Peyer's patch (tissue), 4 donors: ENCODE measurements around the gene SGPP1. TPM values are rescaled to one million over a fixed set of nuclear protein-coding genes. Genes with fewer than 3 reads are reported as not detected.
A peak's percentile ranks its signal among the peaks of the same experiment; 100 is the strongest.
"Not testable (repeated sequence)": the region's sequence is repeated elsewhere in the genome, so short reads cannot be mapped to it uniquely, and the experiment has no call there.

ENCODE experiments used
- DNase-seq, 3 donors: peaks; one replicate each; pipeline ENCODE4 v3.0.0-alpha.2; 2017 to 2019
- H3K27ac ChIP-seq, 4 donors: fragments of 200-600 bp; sonication (generic); one replicate each; pipeline ENCODE4 v1.5.1; 2016 to 2019
- H3K27me3 ChIP-seq, 2 donors: fragments of 200-600 bp; sonication (generic); one replicate each; pipeline ENCODE4 v1.5.1; 2019
- H3K36me3 ChIP-seq, 3 donors: fragments of 200-600 bp; sonication (generic); one replicate each; pipeline ENCODE4 v1.5.1; 2016 to 2019
- H3K4me1 ChIP-seq, 4 donors: fragments of 200-600 bp; sonication (generic); one replicate each; pipeline ENCODE4 v1.5.1; 2016 to 2019
- H3K4me3 ChIP-seq, 4 donors: fragments of 200-600 bp; sonication (generic); 1 replicate in 3 of 4; 2 replicates in 1 of 4; pipeline ENCODE4 v1.5.1; 2016 to 2019; ENCODE audit warnings: mild to moderate bottlenecking in 1 of 4
- H3K9me3 ChIP-seq, 4 donors: fragments of 200-600 bp; sonication (generic); one replicate each; pipeline ENCODE4 v1.5.1; 2016 to 2019; ENCODE audit warnings: mild to moderate bottlenecking in 1 of 4
- POLR2A ChIP-seq, 2 donors: fragments of 450-650 bp; IDR thresholded peaks; one replicate each; pipeline ENCODE4 v1.5.1; 2017; ENCODE audit warnings: antibody characterized with exemption in 2 of 2, mild to moderate bottlenecking in 2 of 2, moderate library complexity in 2 of 2
- total RNA-seq, 4 donors: library from RNA; depleted of rRNA; stranded (reverse); fragments of >200 nt; gene quantifications; one replicate each; pipeline ENCODE4 v1.1.0, GENCODE V29; 2016
- TF ChIP-seq, protein P1 (sequence below), 6 experiments: fragments of 450-650 bp in 4 of 6; fragments of 200-600 bp in 2 of 6; sonication (generic) in 1 of 6; IDR thresholded peaks; one replicate each; pipeline ENCODE4 v1.5.1; 2017 to 2019; ENCODE audit warnings: antibody characterized with exemption in 6 of 6, mild to moderate bottlenecking in 3 of 6, moderate library complexity in 1 of 6

Gene SGPP1
- total RNA-seq, 4 donors from 2014 or later, result 10.9 to 21.5 (median 16.4) TPM

DNA sequence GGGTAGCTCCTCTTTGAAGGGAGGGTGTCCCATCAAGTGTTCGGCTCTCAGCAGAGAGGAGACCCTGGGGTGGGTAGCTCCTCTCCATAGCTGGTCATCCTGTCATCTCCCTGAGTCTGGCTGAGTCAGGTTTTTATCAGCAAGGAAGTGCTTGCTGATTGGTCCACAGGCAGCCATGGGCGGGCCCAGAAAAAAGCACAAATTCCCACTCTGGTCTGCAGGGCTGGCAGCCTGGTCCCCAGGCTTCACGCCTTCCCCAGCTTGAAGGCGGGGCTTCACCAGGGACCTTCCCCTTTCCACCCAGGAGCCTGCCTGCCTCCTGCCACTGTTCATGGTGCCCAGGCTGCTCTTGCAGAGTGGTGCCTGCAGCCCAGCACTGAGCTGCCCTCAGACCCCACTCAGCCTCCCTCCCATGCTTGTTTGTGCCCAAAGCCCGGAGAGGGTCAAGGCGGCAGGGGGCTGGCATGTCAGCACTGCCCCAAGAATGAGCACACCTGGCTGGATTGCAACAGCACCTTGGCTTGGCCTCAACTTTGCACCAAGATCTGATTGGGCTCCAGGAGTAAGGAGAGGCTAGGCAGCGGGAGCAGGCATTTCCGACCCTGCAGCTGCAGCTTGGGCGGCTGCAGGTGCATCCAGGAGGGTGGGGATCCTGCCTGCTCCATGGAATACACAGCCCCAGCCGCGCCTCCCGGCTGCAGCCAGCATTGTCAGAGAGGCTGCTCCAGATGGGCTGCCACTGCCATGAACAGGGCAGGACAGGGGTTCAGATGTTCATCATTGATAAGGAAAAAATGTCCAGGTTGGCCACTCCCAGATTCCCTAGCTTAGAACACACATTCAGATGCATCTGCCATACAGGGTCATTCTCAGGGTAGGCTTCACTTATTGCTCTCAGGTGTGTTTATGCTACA lies 64.2 kb downstream of the SGPP1 start:
- no peaks in the 10 kb centered on the region for H3K36me3 ChIP-seq
- H3K9me3 ChIP-seq, result no peaks in the 10 kb centered on the region
- peak in 1 of 3 donors; percentile 59 for DNase-seq
- H3K27me3 ChIP-seq, result no peaks in the 10 kb centered on the region
- TF ChIP-seq POLR2A (IDR thresholded peaks at IDR 0.05), result no peak
- TF ChIP-seq, protein P1, sequence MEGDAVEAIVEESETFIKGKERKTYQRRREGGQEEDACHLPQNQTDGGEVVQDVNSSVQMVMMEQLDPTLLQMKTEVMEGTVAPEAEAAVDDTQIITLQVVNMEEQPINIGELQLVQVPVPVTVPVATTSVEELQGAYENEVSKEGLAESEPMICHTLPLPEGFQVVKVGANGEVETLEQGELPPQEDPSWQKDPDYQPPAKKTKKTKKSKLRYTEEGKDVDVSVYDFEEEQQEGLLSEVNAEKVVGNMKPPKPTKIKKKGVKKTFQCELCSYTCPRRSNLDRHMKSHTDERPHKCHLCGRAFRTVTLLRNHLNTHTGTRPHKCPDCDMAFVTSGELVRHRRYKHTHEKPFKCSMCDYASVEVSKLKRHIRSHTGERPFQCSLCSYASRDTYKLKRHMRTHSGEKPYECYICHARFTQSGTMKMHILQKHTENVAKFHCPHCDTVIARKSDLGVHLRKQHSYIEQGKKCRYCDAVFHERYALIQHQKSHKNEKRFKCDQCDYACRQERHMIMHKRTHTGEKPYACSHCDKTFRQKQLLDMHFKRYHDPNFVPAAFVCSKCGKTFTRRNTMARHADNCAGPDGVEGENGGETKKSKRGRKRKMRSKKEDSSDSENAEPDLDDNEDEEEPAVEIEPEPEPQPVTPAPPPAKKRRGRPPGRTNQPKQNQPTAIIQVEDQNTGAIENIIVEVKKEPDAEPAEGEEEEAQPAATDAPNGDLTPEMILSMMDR (IDR thresholded peaks at IDR 0.05), result no peak
- no peak overlapping the region for H3K4me3 ChIP-seq
- H3K4me1 ChIP-seq, result peaks cover 0 to 11% (median 0%) of the 10 kb centered on the region in 4 donors
- no peak overlapping the region for H3K27ac ChIP-seq

DNA sequence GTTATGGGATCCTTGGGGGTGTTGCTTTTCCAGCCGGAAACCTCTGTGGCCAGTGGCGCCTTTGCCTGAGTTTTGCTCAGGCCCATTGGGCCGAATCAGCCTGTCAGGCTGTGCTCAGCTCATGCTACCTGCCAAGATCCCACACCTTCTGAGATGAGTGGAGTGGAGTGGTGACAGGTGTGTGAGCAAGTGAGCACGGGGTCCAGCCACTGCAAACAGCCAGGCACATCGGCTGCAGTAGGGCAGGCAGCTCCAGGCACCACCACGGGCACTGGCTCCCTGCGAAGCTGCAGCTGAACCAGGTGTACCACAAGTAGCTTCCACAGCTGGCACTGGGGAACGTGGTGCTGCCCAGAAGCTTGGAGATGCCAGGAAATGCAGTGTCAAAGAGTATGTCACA lies 65.1 kb downstream of the SGPP1 start:
- no peak overlapping the region for H3K27ac ChIP-seq

GRCh38 chr14:63661881-63662280 lies 66.0 kb downstream of the SGPP1 start:
- DNase-seq, H3K36me3 ChIP-seq, H3K9me3 ChIP-seq, H3K27ac ChIP-seq, H3K27me3 ChIP-seq, H3K4me3 ChIP-seq: not testable (repeated sequence)
- peaks cover 0 to 11% (median 0%) of the 10 kb centered on the region in 4 donors for H3K4me1 ChIP-seq

More for the DNA sequence above, 65.1 kb downstream of the SGPP1 start:
- Histone ChIP-seq H3K36me3 (no peaks in the 10 kb centered on the region), H3K9me3 (no peaks in the 10 kb centered on the region), H3K4me1 (peaks cover 0 to 11% (median 0%) of the 10 kb centered on the region in 4 donors), H3K4me3 (no peak overlapping the region), H3K27me3 (no peaks in the 10 kb centered on the region)
- TF ChIP-seq, protein P1 (IDR thresholded peaks at IDR 0.05), result no peak
- no peak for TF ChIP-seq POLR2A (IDR thresholded peaks at IDR 0.05)
- DNase-seq, result no peak

DNA sequence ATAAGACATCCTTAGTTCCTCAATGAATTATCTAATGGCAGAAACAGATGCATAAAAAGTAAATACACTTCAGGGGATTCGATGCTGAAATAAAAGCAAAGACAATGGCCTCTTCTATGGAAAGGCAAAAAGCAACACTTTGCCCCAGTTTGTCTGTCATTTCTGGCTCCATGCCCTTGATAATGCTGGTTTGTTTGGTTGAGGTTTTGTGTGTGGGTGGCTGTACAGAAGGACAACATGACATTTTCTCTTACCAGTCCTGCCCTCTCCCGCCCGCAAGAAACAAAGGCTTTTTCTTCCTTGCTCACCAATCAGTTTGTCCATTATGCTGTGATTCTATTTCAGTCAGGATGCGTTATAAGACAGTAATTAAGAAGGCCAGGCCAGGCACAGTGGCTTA lies 68.1 kb downstream of the SGPP1 start:
- H3K27me3 ChIP-seq, result no peaks in the 10 kb centered on the region
- no peaks in the 10 kb centered on the region for H3K36me3 ChIP-seq
- TF ChIP-seq, protein P1 (IDR thresholded peaks at IDR 0.05), result no peak
- no peak for TF ChIP-seq POLR2A (IDR thresholded peaks at IDR 0.05)
- no peaks in the 10 kb centered on the region for H3K9me3 ChIP-seq
- peaks cover 0 to 11% (median 0%) of the 10 kb centered on the region in 4 donors for H3K4me1 ChIP-seq
- H3K27ac ChIP-seq, result no peak overlapping the region
- H3K4me3 ChIP-seq, result no peak overlapping the region
- DNase-seq, result no peak

DNA sequence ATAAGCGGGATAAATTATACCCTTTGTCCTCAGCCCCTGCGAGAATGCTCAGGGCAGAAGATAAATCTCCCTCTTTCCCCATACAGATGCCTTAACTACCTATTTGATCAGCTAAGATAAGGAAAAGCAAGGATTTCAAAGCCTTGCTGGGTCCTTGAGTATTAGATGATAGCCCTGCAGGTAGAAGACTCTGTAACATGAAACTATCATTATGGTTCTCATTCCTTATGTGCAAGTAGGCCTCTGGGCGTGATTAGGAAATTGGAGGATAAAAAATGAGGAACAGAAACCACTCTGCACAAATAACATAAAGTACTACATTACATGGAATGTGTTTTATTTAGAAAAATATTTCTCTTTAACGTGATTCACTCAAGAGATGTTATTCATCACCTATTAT lies 71.7 kb downstream of the SGPP1 start:
- Histone ChIP-seq H3K4me3 (no peak overlapping the region), H3K36me3 (no peaks in the 10 kb centered on the region), H3K27ac (no peak overlapping the region), H3K9me3 (no peaks in the 10 kb centered on the region), H3K27me3 (no peaks in the 10 kb centered on the region), H3K4me1 (no peaks in the 10 kb centered on the region)
- TF ChIP-seq, protein P1 (IDR thresholded peaks at IDR 0.05), result no peak
- TF ChIP-seq POLR2A (IDR thresholded peaks at IDR 0.05), result no peak
- no peak for DNase-seq

- H3K9me3 ChIP-seq, result no peaks in the 10 kb centered on the region
- DNase-seq, result no peak
- H3K27me3 ChIP-seq, result no peaks in the 10 kb centered on the region
Measured at GRCh38 chr14:63654936-63655335, 72.9 kb downstream of the SGPP1 start.

More at GRCh38 chr14:63654936-63655335, 72.9 kb downstream of the SGPP1 start:
- TF ChIP-seq POLR2A (IDR thresholded peaks at IDR 0.05), result no peak
- TF ChIP-seq, protein P1 (IDR thresholded peaks at IDR 0.05), result no peak
- H3K36me3 ChIP-seq, result no peaks in the 10 kb centered on the region
- H3K4me1 ChIP-seq, result no peaks in the 10 kb centered on the region
- no peak overlapping the region for H3K27ac ChIP-seq
- H3K4me3 ChIP-seq, result no peak overlapping the region
